Neural cell (in vitro differentiated cells): Measurements from ENCODE around the gene SCG5. TPM values are rescaled to one million over a fixed set of nuclear protein-coding genes. Genes with fewer than 3 reads are reported as not detected.

Experiments
- H2AFZ ChIP-seq: fragments of 200-600, 300-800 bp; sonication (generic), shearing (Covaris generic); 2 replicates; pipeline ENCODE4 v1.6.0; 2014; ENCODE audit warnings: low read depth, mild to moderate bottlenecking, antibody characterized with exemption, low read length, moderate library complexity
- H3F3A ChIP-seq: fragments of 200-600 bp; shearing (Covaris generic); 2 replicates; pipeline ENCODE4 v1.6.1; 2016; ENCODE audit warnings: mild to moderate bottlenecking, moderate library complexity, mixed read lengths, antibody characterized with exemption, low read length; ENCODE audit not compliant: insufficient read depth, poor library complexity, severe bottlenecking
- H3K27ac ChIP-seq: fragments of 200-600, 300-800 bp; sonication (generic), shearing (Covaris generic); 2 replicates; pipeline ENCODE4 v1.5.1; 2014; ENCODE audit warnings: mild to moderate bottlenecking, low read length, moderate library complexity
- H3K27me3 ChIP-seq: fragments of 300-800, 200-600 bp; sonication (generic), shearing (Covaris generic); 2 replicates; pipeline ENCODE4 v1.6.0; 2014; ENCODE audit warnings: mild to moderate bottlenecking, low read depth, low read length, moderate library complexity; ENCODE audit not compliant: insufficient read depth
- H3K36me3 ChIP-seq: fragments of 300-800, 200-600 bp; sonication (generic), shearing (Covaris generic); 2 replicates; pipeline ENCODE4 v1.5.1; 2014; ENCODE audit warnings: mild to moderate bottlenecking, antibody characterized with exemption, low read length, moderate library complexity; ENCODE audit not compliant: insufficient read depth
- H3K4me2 ChIP-seq: fragments of 300-800, 200-600 bp; sonication (generic), shearing (Covaris generic); 2 replicates; pipeline ENCODE4 v1.6.0; 2014; ENCODE audit warnings: mild to moderate bottlenecking, low read length
- H3K4me3 ChIP-seq: fragments of 300-800, 200-600 bp; sonication (generic), shearing (Covaris generic); 2 replicates; pipeline ENCODE4 v1.5.1; 2014; ENCODE audit warnings: mild to moderate bottlenecking, low read length, moderate library complexity
- H3K79me2 ChIP-seq: fragments of 200-600 bp; shearing (Covaris generic); replicated peaks from 2 replicates; pipeline ENCODE4 v1.6.0; 2014; ENCODE audit warnings: mild to moderate bottlenecking, low read length, moderate library complexity; ENCODE audit not compliant: insufficient read depth
- H3K9ac ChIP-seq: fragments of 300-800, 200-600 bp; sonication (generic), shearing (Covaris generic); 2 replicates; pipeline ENCODE4 v1.6.1; 2016; ENCODE audit warnings: mild to moderate bottlenecking, low read length, mixed read lengths
- H3K9me2 ChIP-seq: fragments of 200-600 bp; shearing (Covaris generic); 2 replicates; pipeline ENCODE4 v1.6.1; 2016; ENCODE audit warnings: mild to moderate bottlenecking, low read length, mixed read lengths; ENCODE audit not compliant: insufficient read depth
- H3K9me3 ChIP-seq: fragments of 200-600, 300-800 bp; sonication (generic), shearing (Covaris generic); 2 replicates; pipeline ENCODE4 v1.6.1; 2016; ENCODE audit warnings: mild to moderate bottlenecking, mixed run types, low read length, moderate library complexity, mixed read lengths
- H4K20me1 ChIP-seq: fragments of 200-600 bp; shearing (Covaris generic); 2 replicates; pipeline ENCODE4 v1.6.1; 2016; ENCODE audit warnings: mild to moderate bottlenecking, mixed run types; ENCODE audit not compliant: insufficient read depth
- EP300 ChIP-seq: fragments of 450-650 bp; conservative IDR thresholded peaks from 2 replicates; pipeline ENCODE4 v1.6.1; 2014; ENCODE audit warnings: antibody characterized with exemption, mild to moderate bottlenecking, moderate library complexity; ENCODE audit not compliant: poor library complexity, severe bottlenecking
- EZH2 ChIP-seq: fragments of 200-600, 300-800 bp; shearing (Covaris generic), sonication (generic); IDR thresholded peaks from 2 replicates; pipeline ENCODE4 v1.6.1; 2014; ENCODE audit warnings: antibody characterized with exemption, low read length, borderline replicate concordance, mild to moderate bottlenecking; ENCODE audit not compliant: insufficient read depth, poor library complexity, severe bottlenecking
- MXI1 ChIP-seq: fragments of 450-650 bp; conservative IDR thresholded peaks from 2 replicates; pipeline ENCODE4 v1.6.1; 2014; ENCODE audit warnings: antibody characterized with exemption, mild to moderate bottlenecking; ENCODE audit not compliant: poor library complexity, severe bottlenecking
- POLR2AphosphoS5 ChIP-seq: IDR thresholded peaks from 2 replicates; pipeline ENCODE4 v1.6.1; 2012
- RAD21 ChIP-seq: fragments of 450-650 bp; conservative IDR thresholded peaks from 2 replicates; pipeline ENCODE4 v1.6.1; 2014; ENCODE audit warnings: antibody characterized with exemption, mild to moderate bottlenecking, moderate library complexity
- SMC3 ChIP-seq: fragments of 450-650 bp; conservative IDR thresholded peaks from 2 replicates; pipeline ENCODE4 v1.6.1; 2014; ENCODE audit warnings: antibody characterized with exemption, mild to moderate bottlenecking, moderate library complexity; ENCODE audit not compliant: poor library complexity
- TAF1 ChIP-seq: IDR thresholded peaks from 2 replicates; pipeline ENCODE4 v1.6.1; 2012; ENCODE audit warnings: low read depth
- polyA plus RNA-seq: library from polyadenylated mRNA; depleted of rRNA; stranded (reverse); fragments of >200 nt; gene quantifications from 2 replicates; pipeline ENCODE4 v1.2.3, GENCODE V29; 2014
- TF ChIP-seq, protein P1 (sequence below): fragments of 450-650 bp; IDR thresholded peaks from 2 replicates; pipeline ENCODE4 v1.5.1; 2014; ENCODE audit warnings: antibody characterized with exemption, mild to moderate bottlenecking, moderate library complexity; ENCODE audit not compliant: poor library complexity, severe bottlenecking
- TF ChIP-seq, protein P2 (sequence below): IDR thresholded peaks from 2 replicates; pipeline ENCODE4 v1.6.1; 2012; ENCODE audit warnings: borderline replicate concordance

Gene SCG5
- polyA plus RNA-seq, 1 donor from 2014 or later, result 116 TPM

DNA sequence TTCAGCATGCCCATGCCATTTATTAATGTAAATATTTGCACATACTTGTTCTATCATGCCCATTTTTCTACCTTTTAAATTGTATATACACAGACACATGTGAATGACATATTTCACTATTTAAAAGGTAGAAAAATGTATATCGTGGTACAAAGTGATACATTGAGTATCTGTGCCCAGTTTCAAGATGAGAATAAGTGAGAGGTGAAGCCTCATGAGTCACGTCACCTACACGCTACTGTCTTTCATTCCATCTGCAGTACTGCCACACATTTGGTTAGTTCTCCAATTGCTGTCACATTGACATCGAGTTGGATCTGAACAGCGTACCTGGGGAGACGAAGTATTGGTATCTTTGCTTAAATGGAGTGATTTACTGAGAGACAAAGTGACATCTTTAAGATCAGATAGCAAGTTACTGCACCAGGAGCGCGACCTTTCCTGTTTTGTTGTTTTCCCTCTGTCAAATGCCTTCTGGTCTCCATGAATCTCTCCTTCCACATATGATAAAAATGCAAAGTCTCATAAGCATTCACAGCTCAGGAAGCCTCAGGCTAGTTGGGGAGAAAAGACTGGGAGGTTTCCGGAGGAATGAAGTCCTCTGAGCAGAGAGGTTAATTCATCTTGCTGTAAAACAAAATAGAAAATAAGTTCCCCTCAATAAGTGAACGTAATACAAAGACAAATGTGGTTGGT lies 88.3 kb downstream of the SCG5 start:
- Histone ChIP-seq H2AFZ (no peak overlapping the region), H3K36me3 (no peaks in the 10 kb centered on the region), H3K79me2 (no peaks in the 10 kb centered on the region), H4K20me1 (no peaks in the 10 kb centered on the region), H3K27me3 (no peaks in the 10 kb centered on the region), H3K9me3 (no peaks in the 10 kb centered on the region), H3K27ac (no peak overlapping the region), H3K4me3 (no peak overlapping the region), H3F3A (no peaks in the 10 kb centered on the region), H3K4me2 (no peak overlapping the region), H3K9me2 (no peaks in the 10 kb centered on the region), H3K9ac (no peak overlapping the region)
- TF ChIP-seq TAF1, result no peak
- no peak for TF ChIP-seq EZH2
- TF ChIP-seq POLR2AphosphoS5, result no peak
- no peak for TF ChIP-seq SMC3
- TF ChIP-seq, protein P1, sequence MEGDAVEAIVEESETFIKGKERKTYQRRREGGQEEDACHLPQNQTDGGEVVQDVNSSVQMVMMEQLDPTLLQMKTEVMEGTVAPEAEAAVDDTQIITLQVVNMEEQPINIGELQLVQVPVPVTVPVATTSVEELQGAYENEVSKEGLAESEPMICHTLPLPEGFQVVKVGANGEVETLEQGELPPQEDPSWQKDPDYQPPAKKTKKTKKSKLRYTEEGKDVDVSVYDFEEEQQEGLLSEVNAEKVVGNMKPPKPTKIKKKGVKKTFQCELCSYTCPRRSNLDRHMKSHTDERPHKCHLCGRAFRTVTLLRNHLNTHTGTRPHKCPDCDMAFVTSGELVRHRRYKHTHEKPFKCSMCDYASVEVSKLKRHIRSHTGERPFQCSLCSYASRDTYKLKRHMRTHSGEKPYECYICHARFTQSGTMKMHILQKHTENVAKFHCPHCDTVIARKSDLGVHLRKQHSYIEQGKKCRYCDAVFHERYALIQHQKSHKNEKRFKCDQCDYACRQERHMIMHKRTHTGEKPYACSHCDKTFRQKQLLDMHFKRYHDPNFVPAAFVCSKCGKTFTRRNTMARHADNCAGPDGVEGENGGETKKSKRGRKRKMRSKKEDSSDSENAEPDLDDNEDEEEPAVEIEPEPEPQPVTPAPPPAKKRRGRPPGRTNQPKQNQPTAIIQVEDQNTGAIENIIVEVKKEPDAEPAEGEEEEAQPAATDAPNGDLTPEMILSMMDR, result no peak
- no peak for TF ChIP-seq RAD21
- TF ChIP-seq EP300, result no peak
- TF ChIP-seq MXI1, result no peak
- TF ChIP-seq, protein P2, sequence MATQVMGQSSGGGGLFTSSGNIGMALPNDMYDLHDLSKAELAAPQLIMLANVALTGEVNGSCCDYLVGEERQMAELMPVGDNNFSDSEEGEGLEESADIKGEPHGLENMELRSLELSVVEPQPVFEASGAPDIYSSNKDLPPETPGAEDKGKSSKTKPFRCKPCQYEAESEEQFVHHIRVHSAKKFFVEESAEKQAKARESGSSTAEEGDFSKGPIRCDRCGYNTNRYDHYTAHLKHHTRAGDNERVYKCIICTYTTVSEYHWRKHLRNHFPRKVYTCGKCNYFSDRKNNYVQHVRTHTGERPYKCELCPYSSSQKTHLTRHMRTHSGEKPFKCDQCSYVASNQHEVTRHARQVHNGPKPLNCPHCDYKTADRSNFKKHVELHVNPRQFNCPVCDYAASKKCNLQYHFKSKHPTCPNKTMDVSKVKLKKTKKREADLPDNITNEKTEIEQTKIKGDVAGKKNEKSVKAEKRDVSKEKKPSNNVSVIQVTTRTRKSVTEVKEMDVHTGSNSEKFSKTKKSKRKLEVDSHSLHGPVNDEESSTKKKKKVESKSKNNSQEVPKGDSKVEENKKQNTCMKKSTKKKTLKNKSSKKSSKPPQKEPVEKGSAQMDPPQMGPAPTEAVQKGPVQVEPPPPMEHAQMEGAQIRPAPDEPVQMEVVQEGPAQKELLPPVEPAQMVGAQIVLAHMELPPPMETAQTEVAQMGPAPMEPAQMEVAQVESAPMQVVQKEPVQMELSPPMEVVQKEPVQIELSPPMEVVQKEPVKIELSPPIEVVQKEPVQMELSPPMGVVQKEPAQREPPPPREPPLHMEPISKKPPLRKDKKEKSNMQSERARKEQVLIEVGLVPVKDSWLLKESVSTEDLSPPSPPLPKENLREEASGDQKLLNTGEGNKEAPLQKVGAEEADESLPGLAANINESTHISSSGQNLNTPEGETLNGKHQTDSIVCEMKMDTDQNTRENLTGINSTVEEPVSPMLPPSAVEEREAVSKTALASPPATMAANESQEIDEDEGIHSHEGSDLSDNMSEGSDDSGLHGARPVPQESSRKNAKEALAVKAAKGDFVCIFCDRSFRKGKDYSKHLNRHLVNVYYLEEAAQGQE, result no peak

DNA sequence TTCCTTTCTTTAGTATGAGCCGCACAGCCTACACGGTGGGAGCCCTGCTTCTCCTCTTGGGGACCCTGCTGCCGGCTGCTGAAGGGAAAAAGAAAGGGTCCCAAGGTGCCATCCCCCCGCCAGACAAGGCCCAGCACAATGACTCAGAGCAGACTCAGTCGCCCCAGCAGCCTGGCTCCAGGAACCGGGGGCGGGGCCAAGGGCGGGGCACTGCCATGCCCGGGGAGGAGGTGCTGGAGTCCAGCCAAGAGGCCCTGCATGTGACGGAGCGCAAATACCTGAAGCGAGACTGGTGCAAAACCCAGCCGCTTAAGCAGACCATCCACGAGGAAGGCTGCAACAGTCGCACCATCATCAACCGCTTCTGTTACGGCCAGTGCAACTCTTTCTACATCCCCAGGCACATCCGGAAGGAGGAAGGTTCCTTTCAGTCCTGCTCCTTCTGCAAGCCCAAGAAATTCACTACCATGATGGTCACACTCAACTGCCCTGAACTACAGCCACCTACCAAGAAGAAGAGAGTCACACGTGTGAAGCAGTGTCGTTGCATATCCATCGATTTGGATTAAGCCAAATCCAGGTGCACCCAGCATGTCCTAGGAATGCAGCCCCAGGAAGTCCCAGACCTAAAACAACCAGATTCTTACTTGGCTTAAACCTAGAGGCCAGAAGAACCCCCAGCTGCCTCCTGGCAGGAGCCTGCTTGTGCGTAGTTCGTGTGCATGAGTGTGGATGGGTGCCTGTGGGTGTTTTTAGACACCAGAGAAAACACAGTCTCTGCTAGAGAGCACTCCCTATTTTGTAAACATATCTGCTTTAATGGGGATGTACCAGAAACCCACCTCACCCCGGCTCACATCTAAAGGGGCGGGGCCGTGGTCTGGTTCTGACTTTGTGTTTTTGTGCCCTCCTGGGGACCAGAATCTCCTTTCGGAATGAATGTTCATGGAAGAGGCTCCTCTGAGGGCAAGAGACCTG lies 89.5 kb downstream of the SCG5 start:
- Histone ChIP-seq H3K4me3 (no peak overlapping the region), H3K36me3 (no peaks in the 10 kb centered on the region), H4K20me1 (no peaks in the 10 kb centered on the region), H2AFZ (no peak overlapping the region), H3K4me2 (no peak overlapping the region), H3F3A (no peaks in the 10 kb centered on the region), H3K27me3 (no peaks in the 10 kb centered on the region), H3K9me3 (no peaks in the 10 kb centered on the region), H3K9ac (no peak overlapping the region), H3K79me2 (no peaks in the 10 kb centered on the region), H3K9me2 (no peaks in the 10 kb centered on the region), H3K27ac (no peak overlapping the region)
- TF ChIP-seq SMC3 (no peak), POLR2AphosphoS5 (no peak), TAF1 (no peak), RAD21 (no peak), EP300 (no peak), MXI1 (no peak), EZH2 (no peak)
- TF ChIP-seq, protein P2, result no peak
- TF ChIP-seq, protein P1, result no peak
